ENCODE results near the gene EIPR1.
A peak's percentile ranks its signal among the peaks of the same experiment; 100 is the strongest.

EIPR1 gene

DNA sequence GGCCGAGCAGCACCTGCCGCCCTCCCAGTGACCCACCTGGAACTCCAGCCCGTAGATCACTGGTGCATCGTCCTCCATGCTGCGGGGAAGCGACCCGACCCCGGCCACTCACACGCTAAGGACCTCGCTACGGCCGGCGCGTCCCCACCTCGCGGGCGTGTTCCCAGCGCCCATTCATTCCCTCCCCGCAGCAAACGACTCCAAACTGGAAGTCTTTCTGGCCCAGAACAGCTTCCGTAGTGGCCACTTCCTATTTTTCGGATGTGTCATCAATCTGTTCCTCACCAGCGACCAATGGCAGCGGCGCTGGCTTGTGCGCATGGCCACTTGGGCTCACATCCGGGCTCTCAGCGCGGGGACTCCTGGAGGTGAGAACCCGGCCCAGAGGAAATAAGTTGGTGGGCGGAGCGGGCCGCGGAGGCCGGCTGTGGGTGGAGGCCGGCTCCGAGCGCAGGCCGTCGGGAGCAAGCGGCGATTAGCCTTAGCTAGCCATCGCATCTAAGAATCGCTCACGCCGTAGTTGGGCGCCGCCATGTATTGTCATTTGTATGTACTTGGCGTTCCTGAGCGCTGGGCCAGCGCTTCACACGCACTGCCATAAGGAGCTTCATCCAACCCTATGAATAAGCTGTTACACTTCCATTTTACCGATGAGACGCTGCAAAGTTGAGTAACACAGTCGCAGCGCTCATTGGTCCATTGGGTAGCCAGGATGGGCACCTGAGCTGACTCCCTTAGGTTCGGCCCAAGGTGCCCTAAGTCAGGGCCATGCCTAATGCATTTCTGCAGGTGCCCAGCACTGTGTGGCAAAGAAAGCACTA is at the start of gene EIPR1:
Gene EIPR1 (minus strand): TSS at position 207 of the 821 bp plus-strand sequence. CDS start 129 bp downstream, at position 78.
- Histone ChIP-seq H3K36me3 (ENCODE audit: control insufficient read depth, insufficient read depth, low read length) (no peaks in the 10 kb centered on the region), H3K4me3 (ENCODE audit: low read length) (peak within 1 kb of the TSS; percentile 97), H3K4me1 (ENCODE audit: control insufficient read depth, insufficient read depth, low read length) (peaks cover 12% of the 10 kb centered on the region), H3K27ac (ENCODE audit: low read depth, low read length) (peak within 1 kb of the TSS; percentile 94), H3K27me3 (ENCODE audit: control insufficient read depth, insufficient read depth, low read length) (no peaks in the 10 kb centered on the region), H3K9ac (ENCODE audit: low read length) (peak within 1 kb of the TSS; percentile 54)

DNA sequence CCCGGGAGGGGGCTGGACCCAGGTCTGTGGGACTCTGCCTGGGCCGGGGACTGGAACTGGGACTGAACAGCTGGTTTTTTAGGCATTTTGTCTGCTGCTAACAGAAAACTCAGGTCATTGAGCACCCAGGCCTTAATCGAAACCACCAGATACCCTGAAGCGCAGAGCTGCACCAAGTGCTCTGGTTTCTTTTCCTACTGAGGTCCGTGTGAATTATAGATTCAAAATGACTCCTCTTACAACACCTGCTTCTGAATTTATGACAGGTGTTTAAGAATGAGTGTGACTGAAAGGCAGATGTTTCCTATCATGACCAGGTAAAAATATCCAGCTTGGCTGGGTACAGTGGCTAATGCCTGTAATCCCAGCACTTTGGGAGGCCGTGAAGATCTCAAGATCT is 49.7 kb upstream of the EIPR1 start:
- Histone ChIP-seq H3K27ac (ENCODE audit: low read depth, low read length) (no peak overlapping the region), H3K27me3 (ENCODE audit: control insufficient read depth, insufficient read depth, low read length) (no peaks in the 10 kb centered on the region), H3K36me3 (ENCODE audit: control insufficient read depth, insufficient read depth, low read length) (peaks cover 33% of the 10 kb centered on the region), H3K4me3 (ENCODE audit: low read length) (no peak overlapping the region), H3K9ac (ENCODE audit: low read length) (no peak overlapping the region), H3K4me1 (ENCODE audit: control insufficient read depth, insufficient read depth, low read length) (no peaks in the 10 kb centered on the region)

DNA sequence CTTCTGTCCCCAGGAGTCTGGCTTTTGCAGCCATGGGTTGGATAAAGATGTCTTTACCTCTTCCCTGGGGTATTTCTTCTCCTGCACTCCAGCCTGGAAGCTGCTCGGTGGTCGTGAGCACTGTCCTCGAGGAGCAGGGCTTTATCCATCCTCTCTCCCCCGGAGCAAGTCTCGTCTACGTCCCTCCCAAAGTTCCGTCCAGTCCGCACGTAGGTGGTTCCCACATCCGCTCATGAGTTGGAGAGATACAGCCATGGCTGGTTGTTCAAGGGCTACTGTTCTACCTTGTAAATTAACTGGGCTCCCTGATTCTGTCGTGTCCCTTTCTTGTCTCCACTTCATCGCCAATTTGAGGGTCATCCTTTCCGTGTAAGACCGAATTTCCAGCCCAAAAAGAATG is 49.0 kb upstream of the EIPR1 start:
- Histone ChIP-seq H3K27ac (ENCODE audit: low read depth, low read length) (no peak overlapping the region), H3K9ac (ENCODE audit: low read length) (no peak overlapping the region), H3K36me3 (ENCODE audit: control insufficient read depth, insufficient read depth, low read length) (peaks cover 38% of the 10 kb centered on the region), H3K4me3 (ENCODE audit: low read length) (no peak overlapping the region), H3K27me3 (ENCODE audit: control insufficient read depth, insufficient read depth, low read length) (no peaks in the 10 kb centered on the region), H3K4me1 (ENCODE audit: control insufficient read depth, insufficient read depth, low read length) (no peaks in the 10 kb centered on the region)

DNA sequence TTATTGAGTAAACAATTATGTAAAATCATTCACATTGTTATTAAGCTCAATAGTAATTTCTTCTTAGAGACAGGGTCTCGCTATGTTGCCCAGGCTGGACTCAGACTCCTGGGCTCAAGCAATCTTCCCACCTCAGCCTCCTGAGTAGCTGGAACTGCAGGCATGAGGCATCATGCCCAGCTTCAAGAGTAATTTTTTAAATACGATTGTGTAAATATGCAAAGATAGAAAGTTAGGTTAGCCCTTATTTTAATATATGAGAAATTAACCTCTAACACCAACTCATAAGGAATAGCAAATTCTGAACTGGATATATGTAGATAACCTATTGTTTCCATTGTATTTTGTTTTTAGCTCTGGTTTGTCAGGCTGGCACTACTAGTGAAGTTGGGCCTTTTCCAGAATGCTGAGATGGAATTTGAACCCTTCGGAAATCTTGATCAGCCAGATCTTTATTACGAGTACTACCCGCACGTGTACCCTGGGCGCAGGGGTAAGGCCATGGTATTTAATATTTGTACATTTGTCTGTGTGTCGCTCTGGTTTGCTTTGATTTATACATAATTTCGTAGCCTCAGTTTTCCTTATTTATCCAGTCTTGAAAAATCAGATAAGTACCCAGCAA is 46.7 kb upstream of the EIPR1 start:
- Histone ChIP-seq H3K27me3 (ENCODE audit: control insufficient read depth, insufficient read depth, low read length) (no peaks in the 10 kb centered on the region), H3K4me3 (ENCODE audit: low read length) (no peak overlapping the region), H3K27ac (ENCODE audit: low read depth, low read length) (no peak overlapping the region), H3K4me1 (ENCODE audit: control insufficient read depth, insufficient read depth, low read length) (no peaks in the 10 kb centered on the region), H3K9ac (ENCODE audit: low read length) (no peak overlapping the region), H3K36me3 (ENCODE audit: control insufficient read depth, insufficient read depth, low read length) (peaks cover 28% of the 10 kb centered on the region)

DNA sequence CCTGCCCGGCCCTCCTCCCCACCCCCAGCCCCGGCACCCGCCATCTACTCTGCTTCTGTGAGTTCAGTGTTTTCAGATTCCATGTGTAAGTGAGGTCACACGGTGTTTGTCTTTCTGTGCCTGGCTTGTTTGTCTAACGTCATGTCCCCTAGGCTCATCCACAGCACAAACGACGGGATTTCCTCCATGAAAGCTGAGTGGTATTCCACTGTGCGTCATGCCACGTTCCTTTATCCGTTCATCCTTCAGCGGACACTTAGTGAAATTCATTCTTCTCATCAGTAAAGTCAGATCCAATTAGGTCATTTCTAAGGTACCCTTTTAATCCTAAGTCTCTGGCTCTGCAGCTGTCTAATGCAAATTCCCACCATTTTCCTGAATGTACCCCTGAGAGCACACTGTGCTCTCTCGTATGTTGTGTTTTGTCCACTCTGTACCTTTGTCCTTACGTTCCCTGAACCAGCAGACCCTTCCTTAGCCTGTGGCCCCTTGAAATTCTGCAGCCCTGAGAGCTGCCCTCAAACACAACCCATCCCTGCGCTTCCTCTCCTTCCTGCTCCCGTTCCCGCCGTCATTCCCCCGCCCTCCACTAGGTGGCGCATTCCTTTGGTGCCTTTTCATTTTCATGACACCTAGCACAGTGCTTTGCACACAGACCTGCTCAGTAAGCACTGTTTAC is 46.0 kb upstream of the EIPR1 start:
- peaks cover 21% of the 10 kb centered on the region for H3K36me3 ChIP-seq (ENCODE audit: control insufficient read depth, insufficient read depth, low read length)
- no peak overlapping the region for H3K9ac ChIP-seq (ENCODE audit: low read length)
- no peaks in the 10 kb centered on the region for H3K4me1 ChIP-seq (ENCODE audit: control insufficient read depth, insufficient read depth, low read length)
- H3K27me3 ChIP-seq (ENCODE audit: control insufficient read depth, insufficient read depth, low read length) = no peaks in the 10 kb centered on the region
- H3K4me3 ChIP-seq (ENCODE audit: low read length) = no peak overlapping the region
- no peak overlapping the region for H3K27ac ChIP-seq (ENCODE audit: low read depth, low read length)

DNA sequence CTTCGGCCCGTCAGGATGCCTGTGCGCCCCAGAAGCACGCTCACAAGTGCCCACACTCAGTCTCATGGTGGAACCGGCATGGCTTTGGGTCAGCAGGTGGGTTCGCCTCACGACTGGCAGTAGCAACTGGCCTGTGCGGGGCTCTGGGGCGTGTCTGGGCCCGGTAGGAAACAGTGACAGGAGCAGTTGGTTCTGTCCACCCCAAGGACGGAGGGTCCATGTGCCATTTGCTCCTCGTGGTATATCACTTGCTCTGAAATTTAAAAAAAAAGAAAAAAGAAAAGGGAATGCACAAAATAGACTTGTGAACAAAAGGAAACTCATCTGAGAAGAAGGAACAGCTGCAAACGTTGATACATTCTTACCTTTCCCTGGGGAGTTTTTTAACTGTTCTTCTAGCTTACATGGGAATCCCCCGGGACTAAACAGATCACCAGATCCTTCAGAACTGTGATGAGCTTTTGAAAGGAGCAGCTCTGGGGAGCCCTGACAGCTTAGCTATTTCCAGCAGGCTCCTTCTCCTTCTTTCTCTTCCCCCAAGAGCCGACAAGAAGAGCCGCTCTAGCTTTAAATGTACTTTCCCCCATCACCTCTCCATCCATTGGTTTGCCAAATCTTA is 44.7 kb upstream of the EIPR1 start:
- no peak overlapping the region for H3K27ac ChIP-seq (ENCODE audit: low read depth, low read length)
- no peaks in the 10 kb centered on the region for H3K4me1 ChIP-seq (ENCODE audit: control insufficient read depth, insufficient read depth, low read length)
- peaks cover 21% of the 10 kb centered on the region for H3K36me3 ChIP-seq (ENCODE audit: control insufficient read depth, insufficient read depth, low read length)
- no peak overlapping the region for H3K4me3 ChIP-seq (ENCODE audit: low read length)
- H3K27me3 ChIP-seq (ENCODE audit: control insufficient read depth, insufficient read depth, low read length) = no peaks in the 10 kb centered on the region
- H3K9ac ChIP-seq (ENCODE audit: low read length) = no peak overlapping the region

DNA sequence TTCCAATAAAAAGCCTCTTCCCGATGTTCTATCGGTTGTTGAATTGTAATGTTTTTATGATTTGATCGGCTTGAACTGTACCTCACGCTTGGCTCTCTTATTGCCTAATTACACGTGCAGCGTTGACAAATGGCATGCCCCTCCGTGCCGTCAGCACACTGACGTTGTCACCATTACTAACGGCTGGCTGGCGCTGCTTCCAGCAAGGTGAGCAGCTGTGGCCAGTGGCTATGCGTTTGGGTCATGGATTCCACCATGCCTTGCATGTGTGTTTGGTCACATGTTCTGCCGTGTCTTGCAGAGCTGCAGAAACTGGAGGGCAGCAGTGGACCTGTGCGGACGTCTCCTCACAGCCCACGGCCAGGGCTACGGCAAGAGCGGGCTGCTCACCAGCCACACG is 44.0 kb upstream of the EIPR1 start:
- Histone ChIP-seq H3K36me3 (ENCODE audit: control insufficient read depth, insufficient read depth, low read length) (peaks cover 21% of the 10 kb centered on the region), H3K9ac (ENCODE audit: low read length) (no peak overlapping the region), H3K4me3 (ENCODE audit: low read length) (no peak overlapping the region), H3K27me3 (ENCODE audit: control insufficient read depth, insufficient read depth, low read length) (no peaks in the 10 kb centered on the region), H3K4me1 (ENCODE audit: control insufficient read depth, insufficient read depth, low read length) (no peaks in the 10 kb centered on the region), H3K27ac (ENCODE audit: low read depth, low read length) (no peak overlapping the region)

DNA sequence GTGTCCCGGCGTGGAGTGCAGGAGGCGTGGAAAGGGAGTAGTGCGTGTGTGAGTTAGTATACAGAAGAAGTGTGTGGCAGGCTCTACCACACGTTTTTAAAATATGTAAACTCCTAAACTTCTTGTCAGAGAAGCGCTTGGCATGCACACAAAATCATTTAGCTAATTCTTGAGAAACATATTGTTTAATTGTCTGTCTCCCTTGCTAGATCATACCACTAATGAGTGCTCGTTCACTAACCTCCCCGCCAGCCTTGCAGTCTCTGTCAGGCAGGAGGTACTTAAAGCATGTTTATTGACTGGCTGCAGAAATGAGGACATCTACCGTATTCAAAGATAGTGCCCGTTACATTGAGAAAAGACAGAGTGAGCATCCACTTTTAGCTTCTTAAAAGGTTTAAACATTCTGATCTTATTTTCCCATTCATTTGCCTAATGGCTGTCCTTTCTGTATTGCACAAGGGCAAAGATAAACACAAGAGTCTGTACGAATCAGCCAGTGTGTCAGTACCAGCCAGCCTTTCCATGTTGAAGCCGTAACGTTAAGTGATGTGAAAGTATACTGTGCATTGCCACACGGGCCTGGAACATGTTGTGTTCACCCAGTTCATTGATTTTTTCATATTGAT is 43.3 kb upstream of the EIPR1 start:
- Histone ChIP-seq H3K27ac (ENCODE audit: low read depth, low read length) (no peak overlapping the region), H3K27me3 (ENCODE audit: control insufficient read depth, insufficient read depth, low read length) (no peaks in the 10 kb centered on the region), H3K4me3 (ENCODE audit: low read length) (no peak overlapping the region), H3K4me1 (ENCODE audit: control insufficient read depth, insufficient read depth, low read length) (no peaks in the 10 kb centered on the region), H3K9ac (ENCODE audit: low read length) (no peak overlapping the region), H3K36me3 (ENCODE audit: control insufficient read depth, insufficient read depth, low read length) (peaks cover 21% of the 10 kb centered on the region)

DNA sequence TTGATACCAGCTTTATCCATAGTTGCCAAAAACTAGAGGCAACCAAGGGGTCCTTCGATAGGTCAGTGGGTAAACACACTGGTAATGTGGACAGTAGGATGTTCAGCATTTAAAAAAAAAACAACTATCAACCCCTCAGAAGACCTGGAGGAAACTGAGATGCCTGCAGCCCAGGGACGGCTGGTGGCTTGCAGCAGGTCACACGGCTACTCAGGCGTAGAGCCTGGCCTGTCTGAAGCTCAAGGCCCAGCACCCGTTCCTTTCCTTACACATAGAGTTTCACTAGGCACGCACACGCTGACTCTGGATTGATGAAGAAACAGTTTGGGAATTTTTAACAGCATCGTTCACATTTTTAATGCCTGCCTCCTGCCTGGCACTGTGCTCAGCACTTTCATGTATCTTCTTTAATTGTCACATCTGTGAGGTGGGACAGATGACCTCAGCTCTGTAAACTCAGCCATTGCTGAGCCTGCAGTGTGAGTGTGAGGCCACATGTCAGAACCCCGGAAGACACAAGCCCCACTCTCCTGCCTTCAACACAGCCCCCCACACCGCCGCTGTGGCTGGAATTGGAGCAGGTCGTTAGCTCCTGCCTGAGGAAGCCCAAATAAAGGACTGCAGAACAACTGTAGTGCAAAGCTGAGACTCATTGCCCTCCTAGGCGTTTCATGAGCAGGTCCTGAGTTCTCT is 42.6 kb upstream of the EIPR1 start:
- Histone ChIP-seq H3K36me3 (ENCODE audit: control insufficient read depth, insufficient read depth, low read length) (peaks cover 17% of the 10 kb centered on the region), H3K4me3 (ENCODE audit: low read length) (no peak overlapping the region), H3K4me1 (ENCODE audit: control insufficient read depth, insufficient read depth, low read length) (no peaks in the 10 kb centered on the region), H3K27ac (ENCODE audit: low read depth, low read length) (no peak overlapping the region), H3K27me3 (ENCODE audit: control insufficient read depth, insufficient read depth, low read length) (no peaks in the 10 kb centered on the region), H3K9ac (ENCODE audit: low read length) (no peak overlapping the region)

DNA sequence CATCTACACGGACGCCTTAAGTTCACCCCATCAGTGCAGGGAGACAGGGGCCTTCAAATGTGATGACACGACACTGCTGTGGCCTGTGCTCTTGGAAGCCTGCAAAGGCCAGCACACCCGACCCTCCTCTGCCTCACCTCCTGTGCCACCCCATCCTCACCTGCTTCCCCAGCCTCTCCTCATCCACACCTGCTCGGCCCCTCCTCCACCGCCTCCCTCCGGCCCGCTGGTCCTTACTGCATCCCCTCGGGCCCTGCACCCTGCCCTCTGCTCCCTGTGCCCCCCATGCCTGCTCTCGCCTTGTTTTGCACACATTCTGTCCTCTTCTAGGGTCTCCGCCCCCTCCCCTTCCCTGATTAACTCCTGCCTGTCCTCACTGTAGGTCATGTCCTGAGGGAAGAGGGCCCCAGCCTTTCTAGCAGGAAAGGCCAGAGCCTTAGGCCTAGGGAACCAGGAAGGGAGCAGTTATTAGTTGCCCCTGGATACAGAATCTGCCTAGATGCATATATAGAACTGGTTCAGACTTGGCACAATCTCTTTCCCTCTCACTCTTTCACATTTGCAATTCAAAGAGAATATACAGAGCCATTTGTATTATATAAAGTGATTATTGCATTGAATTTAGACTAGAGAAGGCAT is 41.3 kb upstream of the EIPR1 start:
- no peaks in the 10 kb centered on the region for H3K27me3 ChIP-seq (ENCODE audit: control insufficient read depth, insufficient read depth, low read length)
- H3K27ac ChIP-seq (ENCODE audit: low read depth, low read length) = no peak overlapping the region
- peaks cover 14% of the 10 kb centered on the region for H3K36me3 ChIP-seq (ENCODE audit: control insufficient read depth, insufficient read depth, low read length)
- no peak overlapping the region for H3K9ac ChIP-seq (ENCODE audit: low read length)
- no peaks in the 10 kb centered on the region for H3K4me1 ChIP-seq (ENCODE audit: control insufficient read depth, insufficient read depth, low read length)
- H3K4me3 ChIP-seq (ENCODE audit: low read length) = no peak overlapping the region

DNA sequence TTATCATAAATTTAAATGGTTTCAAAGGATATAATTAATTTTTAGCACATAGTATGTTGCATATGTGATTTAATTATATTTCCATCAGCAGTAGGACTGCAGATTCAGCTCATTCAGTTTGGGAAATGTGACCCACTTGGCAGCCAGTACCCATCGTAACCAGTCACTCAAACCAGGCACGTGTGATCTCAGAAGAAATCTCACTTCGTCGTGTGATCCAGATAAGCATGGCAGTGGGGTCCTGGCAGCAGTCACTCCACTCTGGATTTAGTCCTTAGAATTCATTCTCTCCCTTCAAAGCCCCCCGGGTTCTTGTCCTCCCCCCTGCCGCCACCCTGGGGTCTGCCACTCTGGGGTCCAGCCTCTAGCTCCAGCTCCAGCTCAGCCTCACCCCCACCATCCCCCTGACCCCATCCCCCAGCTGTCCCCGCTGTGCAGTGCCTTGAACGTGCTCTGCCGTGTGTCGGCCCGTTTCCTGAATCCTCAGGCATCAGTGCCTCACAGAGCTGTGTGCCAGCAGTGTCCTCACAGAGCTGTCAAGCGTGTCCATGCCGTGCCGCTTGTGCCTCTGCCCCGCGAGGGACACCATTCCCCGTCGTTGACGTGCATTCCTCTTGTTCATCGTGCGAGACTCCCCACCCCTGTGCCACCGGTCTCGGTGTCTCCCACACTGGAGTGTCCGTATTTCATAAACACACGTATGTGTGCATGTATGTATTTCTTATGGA is 36.7 kb upstream of the EIPR1 start:
- Histone ChIP-seq H3K27me3 (ENCODE audit: control insufficient read depth, insufficient read depth, low read length) (no peaks in the 10 kb centered on the region), H3K36me3 (ENCODE audit: control insufficient read depth, insufficient read depth, low read length) (peaks cover 3% of the 10 kb centered on the region), H3K4me1 (ENCODE audit: control insufficient read depth, insufficient read depth, low read length) (no peaks in the 10 kb centered on the region), H3K27ac (ENCODE audit: low read depth, low read length) (no peak overlapping the region), H3K9ac (ENCODE audit: low read length) (no peak overlapping the region), H3K4me3 (ENCODE audit: low read length) (no peak overlapping the region)

Data from rectal smooth muscle tissue (tissue), 1 donor.